Neural progenitor cell (in vitro differentiated cells): ENCODE data around the gene RPS6KA3.

Experiments used
- EZH2 ChIP-seq: fragments of 200-600 bp; sonication (generic); IDR thresholded peaks from 2 replicates; pipeline ENCODE4 v1.6.1; 2017; ENCODE audit warnings: antibody characterized with exemption, mild to moderate bottlenecking, moderate library complexity
- TF ChIP-seq, protein P1 (sequence below): fragments of 200-600 bp; sonication (generic); IDR thresholded peaks from 2 replicates; pipeline ENCODE4 v1.5.1; 2017; ENCODE audit warnings: antibody characterized with exemption, mild to moderate bottlenecking

- no peak for TF ChIP-seq EZH2
- TF ChIP-seq, protein P1, sequence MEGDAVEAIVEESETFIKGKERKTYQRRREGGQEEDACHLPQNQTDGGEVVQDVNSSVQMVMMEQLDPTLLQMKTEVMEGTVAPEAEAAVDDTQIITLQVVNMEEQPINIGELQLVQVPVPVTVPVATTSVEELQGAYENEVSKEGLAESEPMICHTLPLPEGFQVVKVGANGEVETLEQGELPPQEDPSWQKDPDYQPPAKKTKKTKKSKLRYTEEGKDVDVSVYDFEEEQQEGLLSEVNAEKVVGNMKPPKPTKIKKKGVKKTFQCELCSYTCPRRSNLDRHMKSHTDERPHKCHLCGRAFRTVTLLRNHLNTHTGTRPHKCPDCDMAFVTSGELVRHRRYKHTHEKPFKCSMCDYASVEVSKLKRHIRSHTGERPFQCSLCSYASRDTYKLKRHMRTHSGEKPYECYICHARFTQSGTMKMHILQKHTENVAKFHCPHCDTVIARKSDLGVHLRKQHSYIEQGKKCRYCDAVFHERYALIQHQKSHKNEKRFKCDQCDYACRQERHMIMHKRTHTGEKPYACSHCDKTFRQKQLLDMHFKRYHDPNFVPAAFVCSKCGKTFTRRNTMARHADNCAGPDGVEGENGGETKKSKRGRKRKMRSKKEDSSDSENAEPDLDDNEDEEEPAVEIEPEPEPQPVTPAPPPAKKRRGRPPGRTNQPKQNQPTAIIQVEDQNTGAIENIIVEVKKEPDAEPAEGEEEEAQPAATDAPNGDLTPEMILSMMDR, result no peak
Measured at GRCh38 chrX:20230406-20230805, 36.3 kb downstream of the RPS6KA3 start.
